Measurements from ENCODE around the gene MRPL51. TPM values are rescaled to one million over a fixed set of nuclear protein-coding genes. Genes with fewer than 3 reads are reported as not detected.
"Not testable (repeated sequence)": the region's sequence is repeated elsewhere in the genome, so short reads cannot be mapped to it uniquely, and the experiment has no call there.

The MRPL51 gene
- total and polyA plus RNA-seq, 2 donors (not counting 1 experiment from before 2014, with no cell fraction given) = 18.6 to 72.6 TPM

- CTCF ChIA-PET = interaction anchor here (1.0 to 1.3 kb wide), 3 partner anchors 9 to 75 kb away, joined by 3 to 4 read pairs (median 3); no protein-coding TSS in a partner anchor
- intact Hi-C loops (cut with micrococcal nuclease) = no loop called here
Measured at GRCh38 chr12:6500466-6500865, 7.4 kb upstream of the MRPL51 start.

GRCh38 chr12:6497291-6497690, 4.2 kb upstream of the MRPL51 start:
- H4K20me1 ChIP-seq (ENCODE audit: control insufficient read depth, insufficient read depth, low read length, poor library complexity, severe bottlenecking); intact Hi-C loops (cut with micrococcal nuclease); H3K9ac ChIP-seq (ENCODE audit: low read length); H3K27me3 ChIP-seq (replicated peaks in 1 of 4; ENCODE audit: control extremely low read depth in 1 of 4, control insufficient read depth in 3 of 4, insufficient read depth in 4 of 4, low read length in 3 of 4); ATAC-seq (ENCODE audit: low read depth); H3K27ac Mint-ChIP-seq; DNase-seq; H3K9me3 Mint-ChIP-seq (ENCODE audit: insufficient read depth); H3K4me2 ChIP-seq (replicated peaks; ENCODE audit: low read depth, low read length, poor library complexity, severe bottlenecking); H3K4me3 ChIP-seq (ENCODE audit: control extremely low read depth in 1 of 5, extremely low read depth in 1 of 5, insufficient read depth in 1 of 5, low read depth in 2 of 5, low read length in 4 of 5); H3K4me3 Mint-ChIP-seq; H3K27me3 Mint-ChIP-seq; H3K9me3 ChIP-seq (ENCODE audit: control extremely low read depth in 1 of 3, control insufficient read depth in 2 of 3, insufficient read depth in 1 of 3, low read length in 2 of 3); H2AFZ ChIP-seq (ENCODE audit: insufficient read depth, low read depth, low read length, poor library complexity, severe bottlenecking); H3K27ac ChIP-seq (ENCODE audit: low read length in 2 of 2): not testable (repeated sequence)
- peaks cover 53% of the 10 kb centered on the region for H3K79me2 ChIP-seq (ENCODE audit: control insufficient read depth, insufficient read depth, low read length)
- H3K4me1 Mint-ChIP-seq = peaks cover 27% of the 10 kb centered on the region
- peaks cover 20 to 23% of the 10 kb centered on the region in 2 donors for H3K4me1 ChIP-seq (ENCODE audit: control insufficient read depth in 2 of 2, insufficient read depth in 2 of 2, low read length in 2 of 2)
- ChIA-PET POLR2A (interaction anchor here (0.6 kb wide), 1 partner anchor 24 kb away, joined by 3 read pairs; no protein-coding TSS in a partner anchor), CTCF (interaction anchor here (3.4 kb wide), 1 partner anchor 42 kb away, joined by 24 read pairs; no protein-coding TSS in a partner anchor)
- H3K36me3 ChIP-seq (replicated peaks in 1 of 2; ENCODE audit: control extremely low read depth in 1 of 2, control insufficient read depth in 1 of 2, extremely low read depth in 1 of 2, insufficient read depth in 2 of 2, low read length in 1 of 2) = peaks cover 1 to 31% of the 10 kb centered on the region in 2 experiments
- WGBS (ENCODE audit: insufficient coverage) = no CpG with 5 or more reads among the region's 3 CpGs

More at GRCh38 chr12:6500466-6500865, 7.4 kb upstream of the MRPL51 start:
- H3K4me1 Mint-ChIP-seq = peaks cover 5% of the 10 kb centered on the region
- TF ChIP-seq CTCF (IDR thresholded peaks at IDR 0.05) (no peak), EZH2 (IDR thresholded peaks at IDR 0.05; ENCODE audit: borderline replicate concordance, insufficient read depth, low read depth, low read length, poor library complexity, severe bottlenecking) (no peak)
- POLR2A ChIA-PET = no interaction called here
- no peaks in the 10 kb centered on the region for H3K9me3 Mint-ChIP-seq (ENCODE audit: insufficient read depth)
- no peak overlapping the region for H3K4me3 Mint-ChIP-seq
- no peaks in the 10 kb centered on the region for H4K20me1 ChIP-seq (ENCODE audit: control insufficient read depth, insufficient read depth, low read length, poor library complexity, severe bottlenecking)
- no peak for ATAC-seq (ENCODE audit: low read depth)
- no peak overlapping the region for H3K4me3 ChIP-seq (ENCODE audit: control extremely low read depth in 1 of 5, extremely low read depth in 1 of 5, insufficient read depth in 1 of 5, low read depth in 2 of 5, low read length in 4 of 5)
- peaks cover 65% of the 10 kb centered on the region for H3K79me2 ChIP-seq (ENCODE audit: control insufficient read depth, insufficient read depth, low read length)
- no peak for DNase-seq
- no peaks in the 10 kb centered on the region for H3K27me3 ChIP-seq (replicated peaks in 1 of 4; ENCODE audit: control extremely low read depth in 1 of 4, control insufficient read depth in 3 of 4, insufficient read depth in 4 of 4, low read length in 3 of 4)
- no peak overlapping the region for H3K9ac ChIP-seq (ENCODE audit: low read length)
- H3K4me1 ChIP-seq (ENCODE audit: control insufficient read depth in 2 of 2, insufficient read depth in 2 of 2, low read length in 2 of 2) = peaks cover 3 to 4% of the 10 kb centered on the region in 2 donors
- no peaks in the 10 kb centered on the region for H3K27me3 Mint-ChIP-seq
- no peak overlapping the region for H2AFZ ChIP-seq (ENCODE audit: insufficient read depth, low read depth, low read length, poor library complexity, severe bottlenecking)
- H3K27ac Mint-ChIP-seq = no peak overlapping the region
- H3K36me3 ChIP-seq (replicated peaks in 1 of 2; ENCODE audit: control extremely low read depth in 1 of 2, control insufficient read depth in 1 of 2, extremely low read depth in 1 of 2, insufficient read depth in 2 of 2, low read length in 1 of 2) = peaks cover 1 to 36% of the 10 kb centered on the region in 2 experiments
- 94% methylated on average over 2 of the region's 2 CpGs for WGBS (ENCODE audit: insufficient coverage)
- H3K9me3 ChIP-seq (ENCODE audit: control extremely low read depth in 1 of 3, control insufficient read depth in 2 of 3, insufficient read depth in 1 of 3, low read length in 2 of 3) = no peaks in the 10 kb centered on the region
- no peak overlapping the region for H3K4me2 ChIP-seq (replicated peaks; ENCODE audit: low read depth, low read length, poor library complexity, severe bottlenecking)
- no peak overlapping the region for H3K27ac ChIP-seq (ENCODE audit: low read length in 2 of 2)
